ENCODE measurements around the gene FOXJ3. TPM values are rescaled to one million over a fixed set of nuclear protein-coding genes. Genes with fewer than 3 reads are reported as not detected.
A peak's percentile ranks its signal among the peaks of the same experiment; 100 is the strongest.

Gene FOXJ3
- 28.7 and 34.5 TPM in 2 replicates for total RNA-seq

DNA sequence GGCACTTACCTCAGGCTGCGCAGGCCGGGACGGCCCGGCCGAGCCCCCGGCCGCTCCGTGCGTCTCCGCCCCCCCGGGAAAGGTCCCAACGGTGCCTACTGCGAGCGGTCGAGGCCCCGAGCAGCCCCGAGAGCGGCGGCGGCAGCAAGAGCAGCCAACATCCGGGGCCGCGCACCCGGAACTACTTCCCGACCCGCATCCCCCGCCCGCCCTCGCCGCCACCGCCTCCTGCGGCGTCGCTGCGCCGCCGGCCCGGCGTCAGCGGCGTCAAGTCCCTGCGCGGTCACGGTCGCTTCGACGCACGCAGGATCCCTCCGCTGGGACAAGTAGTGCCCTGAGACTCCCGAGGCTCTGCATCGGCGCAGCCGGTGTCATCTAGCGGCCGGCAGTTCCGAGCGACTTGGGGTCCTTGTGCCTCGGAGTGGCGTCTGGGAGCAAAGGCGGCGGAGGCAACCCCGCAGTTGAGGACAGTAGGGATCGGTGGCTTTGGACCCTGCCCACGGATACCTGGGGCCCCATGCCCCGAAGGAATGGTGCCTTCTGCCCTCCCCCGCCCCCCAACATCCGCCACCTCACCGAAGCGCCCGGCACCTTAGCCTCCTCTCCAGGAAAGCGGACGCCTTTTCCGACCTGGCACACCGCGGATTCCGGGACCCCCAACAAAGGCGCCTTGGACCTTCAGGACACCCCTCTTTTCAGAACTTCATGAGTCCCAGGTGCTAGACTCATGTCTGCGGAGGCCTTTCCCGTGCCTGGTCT, at the start of gene FOXJ3:
Gene FOXJ3, minus strand, starts transcription at position 186 of the 759 bp plus-strand sequence. CDS start 24,142 bp downstream, outside the sequence.
- no peak for TF ChIP-seq CTCF (IDR thresholded peaks at IDR 0.05; ENCODE audit: insufficient read depth, low read depth, low read length)
- peak; percentile 96 for DNase-seq (ENCODE audit: low read depth)
- peak within 1 kb of the TSS; percentile 97 for H3K4me3 ChIP-seq (ENCODE audit: low read depth, low read length)

- no peak overlapping the region for H3K4me3 ChIP-seq (ENCODE audit: low read depth, low read length)
- no peak for DNase-seq (ENCODE audit: low read depth)
- TF ChIP-seq CTCF (IDR thresholded peaks at IDR 0.05; ENCODE audit: insufficient read depth, low read depth, low read length), result no peak
Measured at GRCh38 chr1:42381280-42381673, 46.2 kb upstream of the FOXJ3 start.

DNA sequence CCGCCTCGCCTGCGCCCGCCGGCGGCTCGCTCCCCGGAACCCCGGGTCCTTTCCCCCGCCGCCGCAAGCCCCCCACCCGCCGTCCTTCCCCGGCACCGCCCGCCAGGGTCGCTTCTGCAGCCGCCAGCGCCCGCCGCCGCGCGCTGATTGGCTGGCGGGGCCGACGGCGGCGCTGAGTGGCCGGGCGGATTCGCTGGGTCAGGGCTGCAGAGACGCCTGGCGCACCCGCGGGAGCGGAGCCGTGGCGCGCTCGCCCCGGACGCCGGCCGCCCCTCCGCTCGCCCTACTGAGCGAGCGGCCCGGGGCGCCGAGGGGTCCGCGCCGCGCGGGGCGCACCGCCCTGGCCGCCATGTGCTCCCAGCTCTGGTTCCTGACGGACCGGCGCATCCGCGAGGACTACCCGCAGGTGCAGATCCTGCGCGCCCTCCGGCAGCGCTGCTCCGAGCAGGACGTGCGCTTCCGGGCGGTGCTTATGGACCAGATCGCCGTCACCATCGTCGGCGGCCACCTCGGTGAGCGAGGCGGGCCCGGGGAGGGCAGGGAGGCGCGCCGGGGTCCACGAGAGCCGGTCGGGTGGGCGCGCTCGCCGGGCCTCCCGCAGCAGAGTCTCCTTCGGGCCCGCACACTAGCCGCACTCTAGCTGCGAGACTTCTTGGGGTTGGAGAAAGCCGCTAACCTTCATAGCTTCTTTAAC, 45.7 kb upstream of the FOXJ3 start, which contains the start of gene RIMKLA:
Gene RIMKLA, plus strand, starts transcription at position 207 of the 694 bp plus-strand sequence. Its CDS starts 143 bp downstream, at position 350.
- peak within 1 kb of the TSS; percentile 43 for H3K4me3 ChIP-seq (ENCODE audit: low read depth, low read length)
- peak; percentile 15 for DNase-seq (ENCODE audit: low read depth)
- TF ChIP-seq CTCF (IDR thresholded peaks at IDR 0.05; ENCODE audit: insufficient read depth, low read depth, low read length), result no peak

- no peak for TF ChIP-seq CTCF (IDR thresholded peaks at IDR 0.05; ENCODE audit: insufficient read depth, low read depth, low read length)
- peak; percentile 23 for DNase-seq (ENCODE audit: low read depth)
- H3K4me3 ChIP-seq (ENCODE audit: low read depth, low read length), result peak overlapping the region; percentile 26
Measured at GRCh38 chr1:42379794-42380585, 45.0 kb upstream of the FOXJ3 start.

- no peak overlapping the region for H3K4me3 ChIP-seq (ENCODE audit: low read depth, low read length)
- no peak for TF ChIP-seq CTCF (IDR thresholded peaks at IDR 0.05; ENCODE audit: insufficient read depth, low read depth, low read length)
- no peak for DNase-seq (ENCODE audit: low read depth)
Measured at GRCh38 chr1:42372796-42373195, 37.8 kb upstream of the FOXJ3 start.

- TF ChIP-seq CTCF (IDR thresholded peaks at IDR 0.05; ENCODE audit: insufficient read depth, low read depth, low read length), result no peak
- no peak overlapping the region for H3K4me3 ChIP-seq (ENCODE audit: low read depth, low read length)
- no peak for DNase-seq (ENCODE audit: low read depth)
Measured at GRCh38 chr1:42370876-42371549, 36.0 kb upstream of the FOXJ3 start.

All from fibroblast of villous mesenchyme (primary cell).